GM18909 (cell line): Measurements from ENCODE around the gene TRIO.

Experiments used
- ATAC-seq: cut with Tn5 transposase; IDR thresholded peaks from one replicate; pipeline ENCODE4 v1.9.1; 2021; ENCODE audit warnings: mild to moderate bottlenecking; ENCODE audit not compliant: unreplicated experiment, poor library complexity

Gene TRIO

DNA sequence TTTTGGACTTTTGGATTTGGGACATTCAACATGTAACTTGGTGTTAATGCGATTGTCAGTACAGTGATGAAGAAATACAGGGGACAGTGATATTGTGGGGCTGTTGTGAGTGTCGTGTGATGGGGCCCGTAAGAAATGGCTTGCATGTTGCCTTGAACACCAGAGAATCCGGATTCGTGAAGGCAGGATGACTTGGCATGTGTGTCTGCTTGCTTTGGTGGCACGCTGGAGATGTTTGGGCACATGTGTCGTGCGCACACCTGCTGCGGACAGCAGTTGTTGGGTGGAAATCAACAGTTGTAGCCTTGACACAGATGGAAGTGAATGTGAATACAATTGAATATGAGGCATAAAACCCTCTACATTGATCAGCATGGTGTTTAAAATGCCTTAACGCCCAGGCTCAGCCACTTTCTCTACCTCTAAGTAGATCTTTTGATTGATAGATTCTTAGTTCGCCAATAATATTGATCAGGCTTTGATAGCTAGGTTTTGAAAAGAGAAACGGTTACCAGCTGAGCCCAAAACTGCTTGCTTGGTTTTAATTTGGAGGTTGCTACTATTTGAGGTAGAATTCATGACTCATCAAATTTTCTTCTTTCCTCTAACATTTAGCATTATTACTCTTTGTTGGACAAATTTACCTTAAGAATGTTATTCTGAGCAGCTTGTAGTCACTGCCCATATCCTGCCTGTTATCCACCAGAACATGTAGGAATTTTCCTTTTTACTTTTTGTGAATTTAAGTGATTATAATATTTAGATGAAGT, 94.4 kb downstream of the TRIO start:
- ATAC-seq, result no peak

DNA sequence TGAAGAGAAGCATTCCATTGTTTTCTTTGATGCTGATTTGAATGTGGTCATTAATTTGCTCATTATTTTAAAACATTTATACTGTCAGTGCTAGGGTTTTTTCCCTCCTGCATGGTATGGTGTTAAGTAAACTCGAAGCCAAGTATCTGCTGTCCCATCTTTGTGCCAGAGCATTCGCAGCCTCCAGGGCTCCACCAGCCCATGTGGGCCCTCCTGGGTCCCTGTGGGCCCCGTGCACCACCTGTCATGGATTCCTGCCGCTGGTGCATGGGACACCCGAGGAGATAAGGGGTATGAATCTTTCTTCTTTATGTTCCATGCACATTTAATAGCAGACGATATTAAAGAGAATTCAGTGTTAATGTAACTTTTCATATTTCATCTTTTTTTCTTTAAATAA, 95.1 kb downstream of the TRIO start:
- ATAC-seq, result no peak

DNA sequence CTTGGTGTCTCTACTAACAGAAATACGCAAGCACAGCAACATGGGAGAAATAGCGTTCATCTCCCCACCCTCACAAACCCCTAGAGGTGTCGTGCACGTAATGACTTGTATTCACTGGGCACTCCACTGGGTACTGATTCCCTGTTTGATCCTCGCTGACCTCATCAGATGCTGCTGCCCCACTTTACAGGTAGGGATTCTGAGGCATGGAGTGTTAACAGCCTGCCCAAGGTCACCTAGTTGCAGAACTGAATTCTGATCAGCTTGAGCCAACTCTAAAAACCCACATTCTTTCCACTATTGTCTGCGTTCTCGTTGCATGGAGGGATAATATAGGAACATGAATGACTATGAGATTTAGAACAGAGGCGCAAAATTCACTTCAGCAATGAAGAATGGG, 96.3 kb downstream of the TRIO start:
- ATAC-seq, result no peak

DNA sequence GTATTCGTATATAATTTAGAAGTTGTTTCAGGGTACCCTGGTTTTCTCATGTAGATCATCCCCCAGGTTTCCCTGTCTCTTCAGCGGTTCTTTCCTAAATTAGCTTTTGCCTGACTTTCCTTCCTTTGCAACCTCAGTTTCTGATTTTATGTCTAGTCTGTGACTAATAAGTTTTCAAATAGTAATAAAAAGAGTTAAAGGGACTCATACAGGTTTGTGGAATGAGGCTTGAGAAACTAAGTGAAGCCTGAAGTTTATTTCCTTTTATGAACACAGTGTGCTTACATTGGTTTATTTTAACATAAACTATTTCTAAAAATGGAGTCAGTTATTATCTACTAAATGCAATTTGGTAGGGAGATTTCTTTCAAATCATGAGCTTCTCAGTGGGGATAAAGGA, 96.8 kb downstream of the TRIO start:
- no peak for ATAC-seq

- ATAC-seq, result no peak
Measured at GRCh38 chr5:14240359-14240758, 97.2 kb downstream of the TRIO start.

DNA sequence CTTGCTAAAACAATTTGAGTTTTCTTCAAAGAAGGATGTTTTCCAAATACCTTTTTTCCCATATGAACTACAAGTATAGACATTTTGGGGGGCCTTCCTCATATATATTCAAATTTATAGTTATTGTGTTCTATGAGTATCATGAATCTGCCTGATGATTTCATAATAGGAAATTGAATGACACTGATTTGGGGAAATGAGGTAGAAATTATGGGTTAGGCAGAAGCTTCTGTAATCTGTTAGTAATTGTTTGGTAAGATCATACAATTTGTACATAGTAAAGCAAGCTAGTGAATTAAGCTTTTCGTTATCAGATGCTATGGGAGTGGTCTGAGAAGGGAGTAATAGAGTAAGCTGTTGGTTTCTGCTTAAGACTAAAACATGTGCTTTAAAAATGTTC, 98.0 kb downstream of the TRIO start:
- no peak for ATAC-seq

DNA sequence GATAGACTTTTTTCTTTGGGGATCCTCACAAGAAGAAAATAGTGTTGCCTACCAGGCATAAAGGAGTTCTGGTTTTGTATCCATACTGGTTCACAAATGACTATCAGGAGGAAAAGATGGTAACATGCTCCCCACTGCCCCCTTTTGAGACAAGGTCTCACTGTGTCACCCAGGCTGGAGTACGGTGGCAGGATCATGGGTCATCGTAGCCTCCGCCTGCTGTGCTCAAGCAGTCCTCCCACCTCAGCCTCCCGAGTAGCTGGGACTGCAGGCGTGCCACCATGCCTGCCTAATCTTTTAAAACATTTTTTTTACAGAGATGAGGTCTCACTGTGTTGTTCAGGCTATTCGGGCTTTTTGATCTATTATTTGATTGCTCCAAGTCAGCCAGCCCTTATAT, 99.3 kb downstream of the TRIO start:
- ATAC-seq, result no peak

DNA sequence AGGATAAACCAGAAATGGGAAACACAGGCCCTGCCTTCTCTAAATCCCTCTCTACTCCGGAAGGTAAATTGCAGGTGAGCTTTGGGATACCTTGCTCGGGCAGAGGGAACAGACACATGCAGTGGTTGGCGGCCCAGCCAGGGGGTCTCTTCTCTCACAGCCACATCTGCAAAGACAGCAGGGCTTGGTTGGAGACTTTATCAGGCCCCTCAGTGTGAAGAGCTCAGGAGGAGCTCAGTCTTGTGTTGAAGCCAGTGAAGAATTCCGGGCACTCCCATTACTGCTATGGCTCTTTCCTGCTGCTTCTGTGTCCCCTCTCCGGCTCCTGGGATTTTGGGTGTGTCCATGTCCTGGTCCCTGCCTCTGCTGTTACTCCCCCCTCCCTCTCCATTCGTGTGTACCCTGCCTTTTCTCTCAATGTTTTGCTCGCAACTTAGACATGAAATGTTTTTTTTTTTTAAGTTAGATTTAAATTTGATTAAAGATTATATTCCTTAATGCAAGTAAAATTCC, 99.8 kb downstream of the TRIO start:
- no peak for ATAC-seq

DNA sequence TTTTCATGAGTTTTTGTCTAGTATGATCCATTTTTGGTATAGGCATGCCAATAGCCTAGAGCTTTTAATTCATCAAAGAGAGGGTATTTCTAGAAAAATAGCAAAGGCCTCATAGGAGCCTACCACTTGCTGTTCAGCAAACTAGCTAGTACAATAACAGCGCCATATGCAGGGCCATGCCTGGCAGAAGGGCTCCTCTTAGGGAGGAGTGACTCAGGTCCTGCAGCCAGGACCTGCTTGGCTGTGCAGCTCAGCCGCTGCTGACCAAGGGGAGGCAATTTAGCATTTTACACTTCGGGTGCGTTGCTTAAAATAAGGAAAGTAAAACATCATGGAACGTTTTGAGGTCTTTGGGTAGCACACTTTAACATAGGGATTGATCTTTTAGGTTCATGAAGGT, 100.6 kb downstream of the TRIO start:
- no peak for ATAC-seq

GRCh38 chr5:14244721-14245120, 101.6 kb downstream of the TRIO start:
- no peak for ATAC-seq

DNA sequence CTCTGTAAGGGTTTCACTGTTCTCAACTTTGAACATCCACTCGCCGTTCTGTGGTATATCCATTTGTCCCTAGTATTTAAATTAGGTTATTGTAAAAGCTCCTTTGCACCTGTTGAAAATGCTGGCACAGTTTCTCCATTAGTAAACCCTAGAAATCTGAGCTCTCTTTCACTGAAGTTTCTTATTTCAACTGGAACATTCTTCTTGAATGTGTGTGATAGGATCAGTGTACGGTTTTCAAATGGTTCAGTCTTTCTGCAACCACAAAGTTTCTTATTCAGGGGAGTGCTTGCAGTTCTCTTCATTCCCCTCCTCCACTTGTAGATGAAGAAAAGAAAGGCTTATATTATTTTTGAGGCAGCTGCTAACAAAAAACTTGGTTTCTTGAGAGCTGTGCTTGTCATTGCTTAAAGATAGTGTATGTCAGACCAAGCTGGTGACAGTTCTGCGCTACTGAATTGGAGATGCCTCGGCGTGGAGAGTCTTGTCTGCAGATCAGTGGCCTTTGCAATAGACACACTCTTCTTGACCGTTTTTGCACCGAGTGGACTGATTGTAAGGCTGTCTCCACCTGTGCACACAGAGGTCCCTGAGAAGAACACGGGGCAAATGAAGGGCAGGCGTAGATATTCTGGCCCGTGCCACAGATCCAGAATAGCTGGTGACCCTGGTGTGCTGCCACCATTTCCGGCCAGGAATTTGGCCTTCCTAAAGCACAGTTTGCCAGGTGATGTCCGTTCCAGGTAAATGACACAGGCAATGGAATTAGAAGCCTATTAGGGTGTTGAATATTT, 102.2 kb downstream of the TRIO start:
- ATAC-seq, result no peak

DNA sequence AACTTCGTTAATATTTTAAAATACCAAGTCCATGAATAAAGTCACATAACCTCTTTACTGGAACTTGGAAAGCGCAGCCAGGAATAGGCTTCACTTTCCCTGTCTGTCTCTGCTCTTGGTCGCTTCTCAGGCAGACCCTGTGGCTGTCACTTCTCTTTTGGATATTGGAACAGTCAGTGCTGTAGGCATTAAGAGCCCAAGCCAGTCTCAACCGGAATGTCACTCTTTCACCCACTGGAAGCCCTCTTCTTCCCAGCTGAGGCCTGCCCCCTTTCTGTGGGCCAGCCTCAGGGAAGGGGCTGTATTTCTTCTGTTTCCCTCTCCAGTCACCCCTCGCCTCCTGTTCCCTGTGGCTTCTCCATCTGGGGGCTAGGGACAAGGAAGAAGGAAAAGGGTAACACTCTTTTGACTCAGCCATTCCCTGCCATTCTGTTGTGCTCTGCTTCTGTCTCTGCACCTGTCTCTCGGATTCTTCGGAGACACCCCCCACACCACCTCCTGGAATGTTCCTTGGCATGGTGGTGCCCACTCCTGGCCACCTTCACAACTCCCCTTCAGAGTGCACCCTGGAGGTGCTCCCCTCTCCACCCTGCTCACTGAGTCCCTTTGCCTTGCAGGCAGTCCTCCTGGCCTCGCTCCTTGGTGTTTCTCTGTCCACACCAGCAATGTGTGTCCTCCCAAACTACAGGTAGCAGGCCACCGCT, 103.4 kb downstream of the TRIO start:
- ATAC-seq, result no peak

GRCh38 chr5:14247054-14247386, 103.9 kb downstream of the TRIO start:
- ATAC-seq, result no peak

GRCh38 chr5:14249258-14250082, 106.3 kb downstream of the TRIO start:
- ATAC-seq, result no peak

- ATAC-seq, result no peak
Measured at GRCh38 chr5:14250084-14250695, 107.0 kb downstream of the TRIO start.

DNA sequence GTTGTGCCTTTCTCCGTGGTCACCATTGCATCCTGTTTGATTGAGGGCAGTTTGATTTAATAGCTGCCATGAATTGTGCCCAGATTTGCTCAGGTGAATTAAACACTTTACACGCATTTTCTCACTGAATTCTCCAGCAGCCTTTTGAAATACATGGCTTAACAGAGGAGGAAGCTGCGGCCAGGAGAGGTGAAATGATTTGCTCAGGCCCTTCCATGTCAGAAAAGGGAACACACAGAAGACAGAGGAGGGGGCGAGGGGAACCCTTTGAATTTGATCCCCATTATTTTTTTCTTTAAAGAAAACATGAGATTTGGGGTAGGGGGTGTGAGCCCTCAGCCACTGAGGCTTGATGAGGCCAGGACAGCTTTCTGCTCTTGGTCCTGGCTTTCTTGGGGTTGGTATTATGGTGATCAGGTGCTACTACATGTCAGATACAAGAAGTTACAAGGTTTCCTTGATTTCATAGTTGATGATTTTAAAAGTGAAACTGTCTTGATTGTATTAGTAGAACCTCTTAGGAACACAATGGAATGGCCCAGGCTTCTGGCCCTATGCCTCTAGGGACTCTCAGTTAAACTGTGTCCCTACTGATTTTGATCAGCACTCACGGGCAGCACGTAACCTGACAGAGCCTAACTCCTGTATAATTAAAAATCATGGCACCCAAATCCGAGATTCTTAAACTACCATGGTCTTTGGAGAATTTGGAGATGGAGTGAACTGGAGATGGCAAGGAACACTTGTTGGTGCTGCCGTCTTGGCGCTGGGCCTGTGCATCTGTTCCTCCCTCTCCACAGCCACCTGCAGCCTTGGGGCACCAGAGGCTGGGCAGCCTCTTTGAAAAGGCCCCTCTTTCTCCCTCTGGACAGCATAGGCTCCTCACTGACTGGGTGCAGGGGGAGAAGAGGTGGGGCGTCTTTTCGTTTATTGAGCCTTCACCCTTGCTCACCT, 107.9 kb downstream of the TRIO start:
- peak; percentile 68 for ATAC-seq

DNA sequence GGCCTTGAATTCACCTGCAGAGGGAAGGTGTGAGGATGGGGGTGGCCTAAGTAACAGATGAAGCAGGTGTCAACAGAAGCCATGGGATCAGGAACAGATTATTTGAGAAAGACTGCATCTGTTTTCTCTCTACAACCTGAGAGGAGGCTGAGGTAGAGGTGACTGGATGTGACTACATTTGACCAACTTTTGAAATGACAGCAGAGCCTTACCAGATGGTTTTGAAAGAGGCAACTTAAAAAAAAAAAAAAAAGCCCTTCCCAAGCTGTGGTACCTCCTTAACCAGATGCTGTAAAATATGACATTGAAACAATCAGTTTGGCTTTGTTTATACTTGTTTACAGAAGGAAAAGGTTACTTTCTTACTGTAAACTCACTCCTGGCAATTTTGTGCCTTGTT, 108.6 kb downstream of the TRIO start:
- ATAC-seq, result peak; percentile 51

GRCh38 chr5:14252793-14253192, 109.7 kb downstream of the TRIO start:
- ATAC-seq, result no peak

- no peak for ATAC-seq
Measured at GRCh38 chr5:14254686-14255085, 111.5 kb downstream of the TRIO start.
